ENCODE data around the gene MPC2.

DNA sequence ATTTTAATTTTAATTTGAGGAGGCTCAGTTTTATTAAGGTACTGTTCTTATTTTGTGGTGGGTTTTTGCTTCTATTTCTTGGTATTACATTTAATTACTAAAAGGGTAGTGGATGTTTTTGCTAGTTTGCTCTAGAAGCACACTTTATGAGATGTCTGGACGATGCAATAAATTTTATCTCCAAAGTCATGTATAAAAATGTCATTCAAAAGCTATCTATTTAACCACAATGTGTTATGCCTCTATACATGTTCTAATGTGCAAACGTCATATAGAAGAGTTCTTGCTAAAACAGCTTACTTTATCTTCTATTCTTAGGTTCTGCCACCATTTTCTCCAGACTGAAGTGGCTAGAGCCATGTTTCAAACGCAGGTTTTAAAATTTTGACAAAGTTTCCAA is 12.9 kb upstream of the MPC2 start:
- TF ChIP-seq EZH2 (IDR thresholded peaks at IDR 0.05) (no peak), POLR2AphosphoS5 (IDR thresholded peaks at IDR 0.05; ENCODE audit: borderline replicate concordance, low read depth, low read length) (no peak)
